NCI-H1105 (cell line): ENCODE data around the gene KCNQ1.

Experiments
- DNase-seq: peaks from one replicate; lab custom pipeline; 2025; lab: John Stamatoyannopoulos, UW

Gene KCNQ1

DNA sequence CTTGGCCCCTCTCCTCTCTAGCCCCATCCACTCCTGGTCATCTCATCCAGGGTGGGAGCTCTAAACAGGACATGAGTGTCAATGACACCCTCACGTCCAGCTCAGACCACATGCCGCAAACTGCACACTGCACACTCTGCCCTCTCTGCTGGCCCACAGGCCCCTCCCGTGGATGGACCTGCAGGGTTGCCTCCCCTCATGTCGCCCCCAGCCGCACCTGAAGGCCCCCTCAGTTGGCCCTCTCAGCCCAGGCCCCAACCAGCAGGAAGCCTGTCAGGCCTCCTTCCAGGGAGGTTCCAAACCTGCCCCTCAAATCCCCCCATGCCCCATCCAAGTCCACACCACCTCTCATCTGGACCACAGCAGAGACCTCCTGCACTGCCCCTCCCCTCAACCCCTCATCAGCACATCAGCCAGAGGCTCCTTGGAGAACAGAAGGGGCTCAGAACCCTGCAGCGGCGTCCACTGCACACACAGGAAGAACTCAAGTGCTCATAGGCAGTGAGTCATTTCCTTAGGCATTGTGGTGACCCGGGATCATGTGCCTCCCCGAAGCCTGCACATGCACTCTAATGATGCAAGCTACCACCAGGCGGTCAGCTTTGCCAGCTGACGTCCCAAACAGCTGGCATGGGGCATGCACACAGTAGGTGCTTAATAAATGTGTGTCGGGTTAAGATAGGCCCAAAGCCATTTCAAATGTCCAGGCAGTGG, 453.7 kb downstream of the KCNQ1 start:
- DNase-seq = no peak
